Epithelial cell of proximal tubule (primary cell): Measurements from ENCODE around the gene A4GALT. TPM values are rescaled to one million over a fixed set of nuclear protein-coding genes. Genes with fewer than 3 reads are reported as not detected.
"Not testable (repeated sequence)": the region's sequence is repeated elsewhere in the genome, so short reads cannot be mapped to it uniquely, and the experiment has no call there.

Experiments used
- DNase-seq: peaks from one replicate; pipeline ENCODE4 v3.0.0-alpha.2; 2011; ENCODE audit warnings: low read depth
- H3K4me3 ChIP-seq: 2 replicates; pipeline ENCODE4 v1.5.1; 2011; ENCODE audit warnings: low read depth, mild to moderate bottlenecking, low read length
- total RNA-seq: library from RNA; depleted of rRNA; stranded (reverse); fragments of >200 nt; gene quantifications from 2 replicates; pipeline ENCODE4 v1.2.3, GENCODE V29; 2015
- TF ChIP-seq, protein P1 (sequence below): conservative IDR thresholded peaks from 2 replicates; pipeline ENCODE4 v1.5.1; 2012; ENCODE audit warnings: low read depth, mild to moderate bottlenecking, low read length

The A4GALT gene
- total RNA-seq, 1 donor from 2014 or later, result 16.2 TPM

DNA sequence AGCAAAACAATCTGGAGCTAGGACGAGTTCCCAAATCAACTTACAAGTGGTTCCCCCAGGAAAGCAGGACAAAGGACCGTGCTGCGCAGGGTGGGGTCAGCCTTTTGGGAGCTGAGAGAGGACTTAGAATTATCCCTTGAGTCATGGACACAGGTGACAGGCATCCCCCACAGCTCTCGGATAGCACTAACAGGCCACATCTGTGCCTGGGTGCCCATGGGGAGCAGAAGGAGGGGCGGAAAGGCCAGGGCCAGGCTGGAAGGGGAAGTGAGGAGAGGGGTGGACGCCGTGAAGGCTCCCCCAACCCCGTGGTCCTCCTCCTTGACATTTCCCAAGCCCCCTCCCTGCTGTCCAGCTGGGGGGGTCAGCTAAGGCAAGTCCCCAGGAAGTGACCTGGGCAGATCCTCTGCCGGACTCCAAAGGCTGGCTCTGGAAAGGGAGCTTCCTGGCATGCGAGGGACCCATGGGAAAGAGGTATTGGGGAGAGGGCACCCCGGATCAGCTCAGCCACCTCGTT lies 31.6 kb upstream of the A4GALT start:
- TF ChIP-seq, protein P1, sequence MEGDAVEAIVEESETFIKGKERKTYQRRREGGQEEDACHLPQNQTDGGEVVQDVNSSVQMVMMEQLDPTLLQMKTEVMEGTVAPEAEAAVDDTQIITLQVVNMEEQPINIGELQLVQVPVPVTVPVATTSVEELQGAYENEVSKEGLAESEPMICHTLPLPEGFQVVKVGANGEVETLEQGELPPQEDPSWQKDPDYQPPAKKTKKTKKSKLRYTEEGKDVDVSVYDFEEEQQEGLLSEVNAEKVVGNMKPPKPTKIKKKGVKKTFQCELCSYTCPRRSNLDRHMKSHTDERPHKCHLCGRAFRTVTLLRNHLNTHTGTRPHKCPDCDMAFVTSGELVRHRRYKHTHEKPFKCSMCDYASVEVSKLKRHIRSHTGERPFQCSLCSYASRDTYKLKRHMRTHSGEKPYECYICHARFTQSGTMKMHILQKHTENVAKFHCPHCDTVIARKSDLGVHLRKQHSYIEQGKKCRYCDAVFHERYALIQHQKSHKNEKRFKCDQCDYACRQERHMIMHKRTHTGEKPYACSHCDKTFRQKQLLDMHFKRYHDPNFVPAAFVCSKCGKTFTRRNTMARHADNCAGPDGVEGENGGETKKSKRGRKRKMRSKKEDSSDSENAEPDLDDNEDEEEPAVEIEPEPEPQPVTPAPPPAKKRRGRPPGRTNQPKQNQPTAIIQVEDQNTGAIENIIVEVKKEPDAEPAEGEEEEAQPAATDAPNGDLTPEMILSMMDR, result no peak
- no peak overlapping the region for H3K4me3 ChIP-seq
- DNase-seq, result no peak

GRCh38 chr22:42750421-42750820 lies 29.8 kb upstream of the A4GALT start:
- DNase-seq, H3K4me3 ChIP-seq: not testable (repeated sequence)

- TF ChIP-seq, protein P1, result no peak
- H3K4me3 ChIP-seq, result no peak overlapping the region
- DNase-seq, result no peak
These were observed 27.2 kb upstream of the A4GALT start for GRCh38 chr22:42747701-42748513.

DNA sequence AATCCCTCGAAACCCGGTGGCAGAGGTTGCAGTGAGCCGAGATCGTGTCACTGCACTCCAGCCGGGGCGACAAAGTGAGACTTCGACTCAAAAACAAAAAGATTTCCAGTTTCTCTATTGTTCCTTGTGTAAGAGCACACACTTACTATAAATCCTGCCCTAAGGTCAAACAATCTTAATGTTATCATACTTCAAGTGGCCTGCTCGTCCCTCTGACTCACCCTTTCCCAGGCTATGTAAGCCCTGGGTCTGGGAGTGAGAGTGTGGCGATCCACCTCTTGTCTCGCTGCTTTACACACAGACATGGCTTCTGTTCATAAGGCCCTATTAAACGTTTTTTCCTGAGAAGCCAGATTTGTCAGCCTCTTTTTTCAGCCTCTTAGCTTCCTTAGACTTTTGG lies 24.4 kb upstream of the A4GALT start:
- no peak for DNase-seq
- TF ChIP-seq, protein P1, result no peak
- H3K4me3 ChIP-seq, result no peak overlapping the region

GRCh38 chr22:42743501-42743991 lies 22.9 kb upstream of the A4GALT start:
- DNase-seq, result no peak
- TF ChIP-seq, protein P1, result no peak
- no peak overlapping the region for H3K4me3 ChIP-seq

- DNase-seq, result no peak
These were observed 22.3 kb upstream of the A4GALT start for GRCh38 chr22:42742940-42743339.

DNA sequence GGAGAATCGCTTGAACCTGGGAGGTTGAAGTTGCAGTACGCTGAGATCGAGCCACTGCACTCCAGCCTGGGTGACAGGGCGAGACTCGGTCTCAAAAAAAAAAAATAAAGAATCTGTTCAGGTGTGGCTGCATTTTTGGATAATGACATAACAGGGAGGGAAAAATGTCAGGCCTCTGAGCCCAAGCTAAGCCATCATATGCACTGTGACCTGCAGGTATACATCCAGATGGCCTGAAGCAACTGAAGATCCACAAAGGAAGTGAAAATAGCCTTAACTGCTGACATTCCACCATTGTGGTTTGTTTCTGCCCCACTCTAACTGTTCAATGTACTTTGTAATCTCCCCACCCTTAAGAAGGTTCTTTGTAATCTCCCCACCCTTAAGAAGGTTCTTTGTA lies 19.6 kb upstream of the A4GALT start:
- not testable (repeated sequence) for DNase-seq, H3K4me3 ChIP-seq

More at GRCh38 chr22:42742940-42743339, 22.3 kb upstream of the A4GALT start:
- TF ChIP-seq, protein P1, result no peak
- no peak overlapping the region for H3K4me3 ChIP-seq

- no peak for DNase-seq
- no peak overlapping the region for H3K4me3 ChIP-seq
- TF ChIP-seq, protein P1, result no peak
These were observed 13.7 kb upstream of the A4GALT start for GRCh38 chr22:42734406-42734805.

- H3K4me3 ChIP-seq, DNase-seq: not testable (repeated sequence)
These were observed 12.7 kb upstream of the A4GALT start for GRCh38 chr22:42733394-42733793.
